ENCODE measurements around the gene TRAM2.
A peak's percentile ranks its signal among the peaks of the same experiment; 100 is the strongest.

Gene TRAM2

GRCh38 chr6:52523378-52524142, 53.3 kb downstream of the TRAM2 start:
- no peak for DNase-seq

- no peak for DNase-seq
These were observed 54.2 kb downstream of the TRAM2 start for GRCh38 chr6:52522655-52523054.

GRCh38 chr6:52522151-52522626, 54.7 kb downstream of the TRAM2 start:
- DNase-seq: no peak

- no peak for DNase-seq
These were observed 57.2 kb downstream of the TRAM2 start for GRCh38 chr6:52519618-52520017.

GRCh38 chr6:52518279-52518945, 58.4 kb downstream of the TRAM2 start:
- no peak for DNase-seq

GRCh38 chr6:52517502-52518278, 59.2 kb downstream of the TRAM2 start:
- DNase-seq: peak; percentile 37 to 45

GRCh38 chr6:52516943-52517342, 59.9 kb downstream of the TRAM2 start:
- no peak for DNase-seq

- no peak for DNase-seq
These were observed 60.6 kb downstream of the TRAM2 start for GRCh38 chr6:52516269-52516668.

- no peak for DNase-seq
These were observed 61.5 kb downstream of the TRAM2 start for GRCh38 chr6:52515219-52515960.

- DNase-seq: no peak
These were observed 62.3 kb downstream of the TRAM2 start for GRCh38 chr6:52514514-52514913.

GRCh38 chr6:52513896-52514295, 63.0 kb downstream of the TRAM2 start:
- DNase-seq: no peak

- no peak for DNase-seq
These were observed 63.4 kb downstream of the TRAM2 start for GRCh38 chr6:52513464-52513863.

- DNase-seq: no peak
These were observed 64.7 kb downstream of the TRAM2 start for GRCh38 chr6:52512199-52512598.

GRCh38 chr6:52511572-52512151, 65.2 kb downstream of the TRAM2 start:
- DNase-seq: no peak

GRCh38 chr6:52511163-52511562, 65.7 kb downstream of the TRAM2 start:
- no peak for DNase-seq

- DNase-seq: no peak
These were observed 66.7 kb downstream of the TRAM2 start for GRCh38 chr6:52510213-52510562.

- DNase-seq: no peak
These were observed 67.3 kb downstream of the TRAM2 start for GRCh38 chr6:52509281-52510212.

- no peak for DNase-seq
These were observed 68.6 kb downstream of the TRAM2 start for GRCh38 chr6:52508261-52508739.

GRCh38 chr6:52507557-52508260, 69.2 kb downstream of the TRAM2 start:
- DNase-seq: no peak

GRCh38 chr6:52506476-52506875, 70.4 kb downstream of the TRAM2 start:
- no peak for DNase-seq
